Dedifferentiated amniotic fluid mesenchymal stem cell (primary cell): ENCODE data around the gene RABL2A.
"Not testable (repeated sequence)": the region's sequence is repeated elsewhere in the genome, so short reads cannot be mapped to it uniquely, and the experiment has no call there.

ENCODE experiments used
- DNase-seq: peaks from one replicate; pipeline ENCODE4 v3.0.0-alpha.2; 2016; ENCODE audit errors: extremely low spot score

Gene RABL2A

DNA sequence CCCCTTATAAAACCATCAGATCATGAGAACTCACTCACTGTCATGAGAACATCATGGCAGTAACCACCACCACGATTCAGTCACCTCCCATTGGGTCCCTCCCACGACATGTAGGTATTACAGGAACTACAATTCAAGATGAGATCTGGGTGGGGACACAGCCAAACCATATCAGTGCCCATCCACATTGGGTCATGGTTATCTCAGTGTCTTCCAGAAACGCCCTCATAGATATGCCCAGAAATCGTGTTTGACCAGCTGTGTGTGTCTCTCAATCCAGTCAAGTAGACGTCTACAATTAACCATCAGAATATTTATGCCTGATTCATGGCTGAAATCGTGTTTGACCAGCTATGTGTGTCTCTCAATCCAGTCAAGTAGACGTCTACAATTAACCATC lies 17.2 kb upstream of the RABL2A start:
- not testable (repeated sequence) for DNase-seq

DNA sequence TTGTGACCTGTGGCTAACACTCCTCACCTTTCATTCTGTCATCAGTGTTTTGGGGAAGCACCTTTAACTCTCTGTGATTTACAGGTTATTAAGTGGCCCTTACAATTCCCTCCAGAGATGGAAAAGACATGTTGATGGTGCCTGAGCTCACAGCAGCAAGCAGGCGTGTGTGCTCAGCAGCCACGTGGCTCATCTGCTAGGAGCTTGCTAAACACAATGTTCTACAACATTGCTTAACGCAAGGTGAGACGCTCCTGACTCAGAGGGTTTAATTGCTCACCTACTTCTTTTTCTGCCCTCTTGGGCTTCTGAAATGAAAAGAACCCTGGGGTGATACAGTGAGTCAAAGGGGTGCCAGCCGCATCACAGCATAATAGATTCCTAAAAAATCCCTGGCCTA lies 6.1 kb upstream of the RABL2A start:
- not testable (repeated sequence) for DNase-seq

DNA sequence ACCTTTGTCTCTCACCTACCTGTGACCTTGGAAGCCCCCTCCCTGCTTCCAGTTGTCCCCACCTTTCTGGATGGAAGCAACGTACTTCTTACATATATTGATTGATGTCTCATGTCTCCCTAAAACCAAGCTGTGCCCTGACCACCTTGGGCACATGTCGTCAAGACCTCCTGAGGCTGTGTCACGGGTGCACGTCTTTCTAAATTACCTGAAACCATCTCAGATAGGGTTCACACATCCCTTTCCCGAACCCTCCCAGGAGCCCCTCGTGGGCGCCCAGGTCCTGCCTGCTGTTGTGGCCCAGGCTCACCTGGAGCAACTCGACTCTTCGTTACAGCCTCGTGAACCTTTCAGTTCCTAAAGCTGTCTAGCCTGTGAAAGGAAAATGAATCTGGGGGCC lies 1.2 kb upstream of the RABL2A start:
- not testable (repeated sequence) for DNase-seq

DNA sequence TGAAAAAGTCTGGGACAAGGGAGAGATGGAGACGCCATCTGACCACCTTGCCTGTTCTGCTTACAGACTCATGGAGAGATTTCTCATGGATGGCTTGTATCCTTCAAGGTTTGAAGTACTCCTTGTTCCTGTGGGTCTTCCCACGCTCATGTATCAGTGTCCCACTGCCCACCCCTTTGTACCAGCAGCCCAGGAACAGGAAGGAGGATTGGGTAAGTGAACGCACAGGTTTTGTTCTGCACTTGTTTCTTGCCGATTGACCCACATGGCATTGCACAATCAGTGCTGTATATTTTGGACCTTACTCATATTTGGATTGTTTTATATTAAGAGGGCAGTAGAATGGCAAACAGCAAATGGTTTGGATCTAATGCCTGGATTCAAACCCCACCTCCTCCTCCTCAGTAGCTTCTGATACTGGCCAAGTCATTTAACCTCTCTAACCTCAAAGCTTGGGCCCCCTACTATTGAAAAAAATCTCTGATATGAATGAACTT lies 5.8 kb downstream of the RABL2A start:
- not testable (repeated sequence) for DNase-seq

DNA sequence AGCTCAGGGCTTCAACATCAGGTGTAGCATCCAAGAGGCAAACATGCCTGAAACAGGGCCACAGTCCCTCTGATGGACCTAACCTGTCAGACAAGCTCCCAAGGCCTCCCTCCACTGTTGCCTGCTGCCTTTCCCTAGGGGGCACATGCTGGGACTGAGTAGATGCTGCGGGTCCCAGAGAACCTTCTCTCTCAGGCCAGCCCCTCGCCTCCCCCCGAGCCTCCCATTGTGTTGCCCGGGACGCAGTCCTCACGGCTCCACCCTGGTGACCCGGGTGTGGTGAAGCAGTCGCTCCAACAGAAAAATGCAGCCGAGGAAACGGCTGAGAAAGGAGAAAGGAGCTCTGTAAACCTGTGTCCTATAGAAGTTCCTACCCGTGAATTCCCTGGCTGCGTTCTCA lies 8.3 kb downstream of the RABL2A start:
- DNase-seq, result not testable (repeated sequence)

DNA sequence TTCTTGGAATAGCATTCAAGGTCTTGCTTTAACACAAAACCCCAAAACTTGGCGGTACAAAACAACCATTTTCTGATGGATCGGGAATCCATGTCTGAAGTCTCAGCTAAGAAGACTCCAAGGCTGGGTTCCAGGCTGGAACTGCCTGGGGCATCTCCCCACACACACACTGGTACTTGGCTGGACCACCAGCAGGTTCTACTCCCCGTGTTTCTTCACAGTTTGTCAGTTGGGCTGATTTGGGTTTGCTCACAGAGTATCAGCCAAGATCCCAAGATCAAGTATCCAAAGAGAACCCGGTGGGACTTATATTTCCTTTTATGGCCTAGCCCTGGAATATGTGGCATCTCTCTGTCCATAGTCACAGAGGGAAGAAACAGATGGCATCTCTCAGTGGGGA lies 9.2 kb downstream of the RABL2A start:
- DNase-seq, result not testable (repeated sequence)

DNA sequence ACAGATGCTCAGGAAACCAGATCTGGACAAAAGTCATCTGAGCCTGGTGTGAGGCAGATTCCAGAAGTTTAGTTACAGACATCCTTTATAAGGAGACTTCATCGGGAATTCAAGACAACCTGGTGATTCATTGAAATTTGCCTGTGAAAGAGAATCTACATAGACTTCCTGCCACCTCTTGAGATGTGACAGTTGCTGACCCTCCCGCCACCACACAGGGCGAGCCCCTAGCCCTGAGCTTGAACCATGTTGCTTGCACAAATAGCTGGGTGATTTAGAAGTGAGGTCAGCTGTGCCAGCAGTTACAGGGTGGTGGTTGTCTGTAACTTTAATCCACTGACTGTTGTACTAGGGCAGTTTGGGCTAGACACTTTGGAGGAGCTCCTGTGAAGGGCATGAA lies 11.0 kb downstream of the RABL2A start:
- not testable (repeated sequence) for DNase-seq

DNA sequence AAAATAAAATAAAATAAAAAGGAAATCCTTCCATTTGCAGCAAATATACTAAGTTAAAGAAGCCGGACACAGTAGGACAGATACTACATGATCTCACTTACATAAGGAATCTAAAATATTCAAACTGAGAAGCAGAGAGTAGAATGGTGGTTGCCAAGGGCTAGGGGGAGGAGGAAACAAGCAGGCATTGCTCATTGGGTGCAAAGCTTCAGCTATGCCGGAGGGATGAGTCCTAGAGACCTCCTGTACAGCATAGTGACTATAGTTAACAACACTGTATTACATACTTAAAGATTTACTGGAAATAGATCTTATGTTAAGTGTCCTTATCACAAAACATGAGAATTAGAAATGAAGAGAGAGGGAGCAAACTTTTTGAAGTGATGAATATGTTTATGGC lies 19.2 kb downstream of the RABL2A start:
- not testable (repeated sequence) for DNase-seq

DNA sequence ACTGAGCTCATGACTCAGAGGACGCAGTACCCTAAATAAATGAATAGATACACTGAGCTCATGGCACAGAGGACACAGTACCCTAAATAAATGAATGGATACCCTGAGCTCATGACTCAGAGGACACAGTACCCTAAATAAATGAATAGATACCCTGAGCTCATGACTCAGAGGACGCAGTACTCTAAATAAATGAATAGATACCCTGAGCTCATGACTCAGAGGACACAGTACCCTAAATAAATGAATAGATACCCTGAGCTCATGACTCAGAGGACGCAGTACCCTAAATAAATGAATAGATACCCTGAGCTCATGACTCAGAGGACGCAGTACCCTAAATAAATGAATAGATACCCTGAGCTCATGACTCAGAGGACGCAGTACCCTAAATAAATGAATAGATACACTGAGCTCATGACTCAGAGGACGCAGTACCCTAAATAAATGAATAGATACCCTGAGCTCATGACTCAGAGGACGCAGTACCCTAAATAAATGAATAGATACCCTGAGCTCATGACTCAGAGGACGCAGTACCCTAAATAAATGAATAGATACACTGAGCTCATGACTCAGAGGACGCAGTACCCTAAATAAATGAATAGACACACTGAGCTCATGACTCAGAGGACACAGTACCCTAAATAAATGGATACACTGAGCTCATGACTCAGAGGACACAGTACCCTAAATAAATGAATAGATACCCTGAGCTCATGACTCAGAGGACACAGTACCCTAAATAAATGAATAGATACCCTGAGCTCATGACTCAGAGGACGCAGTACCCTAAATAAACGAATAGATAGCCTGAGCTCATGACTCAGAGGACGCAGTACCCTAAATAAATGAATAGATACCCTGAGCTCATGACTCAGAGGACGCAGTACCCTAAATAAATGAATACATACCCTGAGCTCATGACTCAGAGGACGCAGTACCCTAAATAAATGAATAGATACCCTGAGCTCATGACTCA lies 24.1 kb downstream of the RABL2A start:
- not testable (repeated sequence) for DNase-seq

DNA sequence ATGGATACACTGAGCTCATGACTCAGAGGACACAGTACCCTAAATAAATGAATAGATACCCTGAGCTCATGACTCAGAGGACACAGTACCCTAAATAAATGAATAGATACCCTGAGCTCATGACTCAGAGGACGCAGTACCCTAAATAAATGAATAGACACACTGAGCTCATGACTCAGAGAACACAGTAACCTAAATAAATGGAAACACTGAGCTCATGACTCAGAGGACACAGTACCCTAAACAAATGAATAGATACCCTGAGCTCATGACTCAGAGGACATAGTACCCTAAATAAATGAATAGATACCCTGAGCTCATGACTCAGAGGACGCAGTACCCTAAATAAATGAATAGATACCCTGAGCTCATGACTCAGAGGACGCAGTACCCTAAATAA lies 25.5 kb downstream of the RABL2A start:
- DNase-seq, result not testable (repeated sequence)

DNA sequence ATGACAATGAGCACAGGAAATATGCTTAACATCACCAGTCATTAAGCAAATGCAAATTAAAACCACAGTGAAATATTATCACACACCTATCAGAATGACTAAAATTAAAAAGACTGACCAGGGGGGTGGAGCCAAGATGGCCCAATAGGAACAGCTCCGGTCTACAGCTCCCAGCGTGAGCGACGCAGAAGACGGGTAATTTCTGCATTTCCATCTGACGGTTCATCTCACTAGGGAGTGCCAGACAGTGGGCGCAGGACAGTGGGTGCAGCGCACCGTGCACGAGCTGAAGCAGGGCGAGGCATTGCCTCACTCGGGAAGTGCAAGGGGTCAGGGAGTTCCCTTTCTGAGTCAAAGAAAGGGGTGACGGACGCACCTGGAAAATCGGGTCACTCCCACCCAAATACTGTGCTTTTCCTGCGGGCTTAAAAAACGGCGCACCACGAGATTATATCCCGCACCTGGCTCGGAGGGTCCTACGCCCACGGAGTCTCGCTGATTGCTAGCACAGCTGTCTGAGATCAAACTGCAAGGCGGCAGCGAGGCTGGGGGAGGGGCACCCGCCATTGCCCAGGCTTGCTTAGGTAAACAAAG lies 29.1 kb downstream of the RABL2A start:
- DNase-seq, result not testable (repeated sequence)

DNA sequence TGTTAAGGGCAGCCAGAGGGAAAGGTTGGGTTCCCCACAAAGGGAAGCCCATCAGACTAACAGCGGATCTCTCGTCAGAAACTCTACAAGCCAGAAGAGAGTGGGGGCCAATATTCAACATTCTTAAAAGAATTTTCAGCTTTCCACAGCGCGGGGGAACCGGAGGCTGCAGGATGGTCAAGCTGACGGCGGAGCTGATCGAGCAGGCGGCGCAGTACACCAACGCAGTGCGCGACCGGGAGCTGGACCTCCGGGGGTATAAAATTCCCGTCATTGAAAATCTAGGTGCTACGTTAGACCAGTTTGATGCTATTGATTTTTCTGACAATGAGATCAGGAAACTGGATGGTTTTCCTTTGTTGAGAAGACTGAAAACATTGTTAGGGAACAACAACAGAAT lies 30.7 kb downstream of the RABL2A start:
- DNase-seq, result not testable (repeated sequence)

DNA sequence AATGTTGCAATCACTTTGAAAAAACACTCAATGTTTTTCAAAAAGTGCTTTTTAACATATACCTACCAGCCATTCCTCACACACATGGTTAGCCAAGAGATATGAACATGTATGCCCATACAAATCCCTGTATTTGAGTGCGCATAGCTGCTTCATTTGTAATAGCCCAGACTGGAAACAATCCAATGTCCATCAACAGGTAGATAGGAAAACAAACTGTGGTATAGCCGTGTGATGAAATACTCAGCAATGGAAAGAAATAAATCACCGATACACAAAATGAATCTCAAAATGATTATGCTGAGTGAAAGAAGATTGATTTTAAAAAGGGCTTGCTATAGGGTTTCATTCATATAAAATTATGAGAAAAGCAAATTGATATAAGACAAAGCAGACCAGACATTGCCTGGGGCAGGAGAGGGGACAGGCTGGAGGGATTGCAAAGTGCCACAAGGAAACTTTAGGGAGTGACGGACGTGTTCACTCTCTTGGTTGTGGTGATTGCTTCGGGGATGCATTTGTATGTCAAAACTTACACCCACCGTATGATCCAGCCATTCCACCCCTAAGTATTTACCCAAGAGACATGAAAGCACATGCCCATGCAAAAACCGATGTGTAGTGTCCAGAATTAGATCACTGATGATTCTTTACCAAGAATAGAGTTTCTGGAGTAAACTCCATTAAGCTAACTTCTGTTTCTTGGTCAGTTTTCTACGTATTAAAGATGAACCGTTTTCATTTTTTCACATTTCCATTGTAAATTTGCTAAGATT lies 36.4 kb downstream of the RABL2A start:
- DNase-seq, result not testable (repeated sequence)

DNA sequence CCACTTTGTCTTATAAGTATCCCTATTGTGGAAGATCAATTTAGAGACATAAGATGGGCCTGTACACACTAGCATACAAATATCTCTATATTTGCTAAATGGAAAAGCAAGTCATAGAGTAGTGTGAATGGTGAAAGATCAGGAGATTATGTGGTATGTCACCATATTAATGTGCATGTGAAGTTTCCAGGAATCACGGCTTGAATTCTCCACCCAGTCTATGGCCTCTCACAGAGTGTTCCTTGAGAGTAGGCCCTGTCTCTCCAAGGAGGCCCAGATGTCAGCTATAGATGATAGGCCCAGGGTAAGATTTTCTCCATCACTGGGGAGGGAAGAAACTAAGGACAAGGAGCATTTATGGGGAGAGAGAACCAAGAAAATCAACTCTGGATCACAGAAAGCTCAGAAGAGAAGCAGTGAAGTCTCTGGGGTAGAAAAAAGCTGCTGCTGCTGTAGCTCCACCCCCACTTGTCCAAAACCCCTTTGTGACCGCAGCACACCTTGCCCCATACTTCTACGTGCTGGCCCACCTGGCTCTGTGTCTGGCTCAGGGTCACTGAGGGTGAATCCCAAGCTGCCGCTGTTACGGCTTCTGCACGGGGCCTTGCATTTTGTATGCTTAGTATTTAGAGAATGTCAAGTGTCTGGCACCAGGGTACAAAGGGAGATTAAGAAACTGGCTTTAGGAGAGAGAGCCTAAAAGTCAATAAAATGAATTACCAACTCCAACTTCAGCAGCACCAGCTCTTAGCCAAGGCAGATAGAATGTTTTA lies 37.9 kb downstream of the RABL2A start:
- not testable (repeated sequence) for DNase-seq

DNA sequence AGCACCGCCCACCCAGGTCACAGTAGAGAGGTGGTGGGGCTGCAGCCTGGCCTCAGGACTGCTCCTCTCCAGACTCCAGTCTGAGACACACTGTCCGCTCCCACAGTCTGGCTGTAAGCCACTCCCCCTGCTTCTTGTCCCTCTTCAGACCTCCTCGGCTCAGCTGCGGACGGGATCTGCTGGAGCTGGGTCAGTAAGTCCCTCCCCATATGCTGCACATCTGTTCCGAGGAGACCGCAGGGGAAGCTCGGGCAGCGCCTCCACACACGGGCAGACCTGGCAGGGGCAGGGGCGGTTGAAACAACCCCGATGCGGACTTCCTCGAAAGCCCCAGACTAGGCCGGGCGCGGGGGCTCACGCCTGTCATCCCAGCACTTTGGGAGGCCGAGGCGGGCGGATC lies 41.9 kb downstream of the RABL2A start:
- DNase-seq, result not testable (repeated sequence)

DNA sequence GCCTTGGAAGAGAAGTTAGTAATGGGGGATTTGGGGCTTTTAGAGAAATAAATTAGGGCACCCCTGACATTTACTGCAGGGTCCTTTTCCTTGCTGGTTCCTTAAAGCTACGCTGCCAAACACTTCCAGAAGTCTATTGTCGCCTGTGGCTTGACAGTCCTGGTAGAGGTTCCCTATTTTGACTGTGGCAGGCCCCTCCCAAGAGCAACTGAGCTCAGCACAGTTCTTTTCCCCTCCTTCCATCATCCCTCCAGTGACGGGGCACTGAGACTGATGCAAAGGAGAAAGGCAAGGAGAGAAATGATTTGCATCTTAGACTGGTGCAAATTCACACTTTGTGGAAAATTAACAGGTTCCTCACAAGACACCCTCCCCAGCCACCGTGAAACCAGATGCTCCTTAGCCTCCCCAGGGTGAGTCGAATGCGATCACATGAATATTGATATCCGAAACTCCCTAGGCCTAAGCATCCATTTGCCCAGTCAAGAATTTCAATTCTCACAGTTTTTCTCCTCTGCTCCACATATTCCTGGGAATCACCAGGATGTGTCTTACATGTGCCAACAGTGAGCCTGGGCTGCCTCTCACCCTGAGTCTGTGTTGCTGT lies 45.4 kb downstream of the RABL2A start:
- DNase-seq, result no peak

DNA sequence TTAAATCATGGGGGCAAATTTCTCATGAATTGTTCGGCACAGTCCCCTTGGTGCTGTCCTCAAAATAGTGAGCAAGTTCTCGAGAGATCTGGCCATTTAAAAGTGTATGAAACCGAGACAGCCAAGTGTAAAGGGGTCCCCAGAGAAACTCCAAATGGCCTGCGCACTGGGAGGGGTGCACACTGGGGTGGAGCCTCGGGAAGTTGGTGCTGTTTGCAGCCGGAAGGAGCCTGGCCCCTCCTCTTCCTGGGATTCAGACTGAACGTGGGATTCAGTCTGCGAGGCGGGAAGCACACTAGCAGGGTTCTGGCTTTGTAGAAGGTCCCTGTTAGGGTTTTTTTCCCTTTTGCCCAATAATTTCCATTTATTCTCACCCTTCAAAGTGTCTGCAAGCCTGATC lies 48.8 kb downstream of the RABL2A start:
- no peak for DNase-seq

DNA sequence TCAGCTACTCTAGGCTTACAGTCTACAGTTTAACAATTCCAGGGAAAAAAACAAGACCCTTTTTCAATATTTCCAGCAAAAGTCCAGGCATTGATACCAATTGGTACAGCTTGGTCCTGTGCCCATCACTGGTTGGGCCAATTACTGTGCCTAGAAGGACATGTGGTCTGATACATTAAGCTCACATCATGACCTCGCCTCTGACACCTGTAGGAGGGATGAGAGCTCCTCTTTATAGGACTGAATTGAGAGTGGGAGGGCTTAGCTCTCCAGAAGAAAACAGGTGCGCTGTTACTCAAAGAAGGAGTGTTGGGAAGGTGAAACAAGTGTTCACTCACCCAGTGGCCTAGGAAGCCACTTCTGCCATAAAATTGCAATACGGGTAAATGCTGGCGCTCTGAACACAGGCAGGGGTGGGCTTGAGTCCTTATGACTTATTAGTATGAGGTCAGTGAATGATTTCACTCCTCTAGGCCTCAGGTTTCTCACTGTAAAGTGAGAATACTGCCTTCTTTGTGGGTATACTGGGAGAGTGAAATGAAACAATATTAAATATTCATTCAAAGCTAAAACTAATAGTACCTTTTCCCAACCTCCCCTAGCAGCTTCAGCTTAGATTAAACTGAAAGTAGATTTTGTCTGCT lies 49.7 kb downstream of the RABL2A start:
- DNase-seq, result no peak

DNA sequence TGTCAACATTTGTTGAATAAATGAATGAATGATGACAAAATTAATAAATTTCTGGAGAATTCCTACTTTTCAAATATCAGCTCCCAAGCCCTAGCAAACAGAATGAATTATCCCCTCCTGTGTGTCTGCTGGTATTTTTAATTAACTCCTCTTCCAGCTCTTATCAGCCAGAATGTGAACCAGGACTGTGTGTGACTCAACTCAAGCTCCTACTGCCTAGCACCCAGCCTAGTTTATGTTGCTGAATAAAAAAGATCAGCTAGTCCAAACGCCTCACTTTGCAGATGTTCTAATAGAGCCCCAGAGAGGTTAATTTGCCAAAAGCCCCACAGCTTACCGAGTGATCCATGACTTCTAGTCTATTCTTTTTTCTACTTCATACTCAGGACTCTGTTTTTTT lies 50.3 kb downstream of the RABL2A start:
- DNase-seq, result no peak

DNA sequence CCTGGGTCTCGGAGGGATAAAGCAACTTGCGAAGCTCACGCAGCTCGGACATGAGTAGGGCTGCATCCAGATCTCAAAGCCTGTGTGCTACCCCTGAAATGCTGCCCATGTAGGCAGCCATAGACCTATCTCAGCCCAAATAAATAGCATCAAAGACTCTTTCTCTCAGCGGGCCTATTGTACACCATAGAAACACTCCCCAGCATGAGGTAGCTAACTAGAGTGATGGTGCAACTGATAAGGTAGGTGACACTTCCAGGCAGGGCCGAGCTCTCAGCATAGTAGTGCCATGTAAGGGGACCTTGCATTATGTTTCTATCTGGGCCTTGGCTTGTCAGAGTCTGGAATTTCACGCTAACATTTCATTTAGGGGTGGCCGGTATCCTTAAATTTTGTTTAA lies 52.4 kb downstream of the RABL2A start:
- no peak for DNase-seq
